Measurements from ENCODE around the gene APOA5.

DNA sequence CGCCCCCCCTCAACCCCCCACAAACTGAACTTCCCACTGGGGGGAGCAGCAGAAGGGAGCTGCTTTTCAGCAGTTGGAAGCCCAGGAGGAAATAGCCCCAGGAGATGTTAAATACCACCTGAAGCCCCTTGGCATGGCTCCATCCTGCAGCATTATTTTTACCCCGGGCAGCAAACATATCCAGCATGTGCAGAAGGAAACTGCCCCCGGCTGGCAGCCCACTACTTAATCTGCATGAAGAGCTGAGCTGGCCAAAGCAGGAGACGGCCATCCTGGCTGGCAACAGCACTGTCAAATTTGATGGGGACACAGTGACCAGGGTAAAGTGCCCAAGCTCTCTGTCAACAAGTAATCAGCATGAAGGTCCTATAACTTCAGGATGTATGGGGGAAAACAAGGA is 50.9 kb downstream of the APOA5 start:
- TF ChIP-seq EP300 (IDR thresholded peaks at IDR 0.05) (no peak), CTCF (IDR thresholded peaks at IDR 0.05) (no peak), POLR2A (IDR thresholded peaks at IDR 0.05) (no peak)
